ENCODE data around the gene CCR7. TPM values are rescaled to one million over a fixed set of nuclear protein-coding genes. Genes with fewer than 3 reads are reported as not detected.

Gene CCR7
- total RNA-seq, 1 donor from 2014 or later = not detected

GRCh38 chr17:40563220-40564052 is 1.8 kb downstream of the CCR7 start:
- no peak for DNase-seq (ENCODE audit: extremely low read depth, low read depth, low spot score)

DNA sequence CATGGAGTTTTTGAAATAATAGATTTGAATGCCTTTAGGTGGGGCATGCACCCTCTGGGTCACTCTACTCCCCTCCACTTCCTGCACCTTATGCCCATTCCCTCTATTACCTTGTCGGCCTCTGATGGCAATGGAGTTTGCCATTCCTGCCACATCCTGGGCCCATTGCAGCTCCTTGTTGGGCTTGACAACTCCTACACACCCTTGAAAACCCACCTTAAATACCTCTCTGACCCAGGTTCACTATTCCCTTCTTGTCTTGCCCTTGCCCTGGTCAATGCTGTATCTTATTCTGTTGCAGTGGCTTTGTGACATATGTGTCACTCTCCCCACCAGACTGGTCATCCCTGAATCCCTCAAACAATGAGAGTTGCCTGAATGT is 2.4 kb downstream of the CCR7 start:
- DNase-seq (ENCODE audit: extremely low read depth, low read depth, low spot score) = no peak

GRCh38 chr17:40561871-40562611 is 3.2 kb downstream of the CCR7 start:
- no peak for DNase-seq (ENCODE audit: extremely low read depth, low read depth, low spot score)

DNA sequence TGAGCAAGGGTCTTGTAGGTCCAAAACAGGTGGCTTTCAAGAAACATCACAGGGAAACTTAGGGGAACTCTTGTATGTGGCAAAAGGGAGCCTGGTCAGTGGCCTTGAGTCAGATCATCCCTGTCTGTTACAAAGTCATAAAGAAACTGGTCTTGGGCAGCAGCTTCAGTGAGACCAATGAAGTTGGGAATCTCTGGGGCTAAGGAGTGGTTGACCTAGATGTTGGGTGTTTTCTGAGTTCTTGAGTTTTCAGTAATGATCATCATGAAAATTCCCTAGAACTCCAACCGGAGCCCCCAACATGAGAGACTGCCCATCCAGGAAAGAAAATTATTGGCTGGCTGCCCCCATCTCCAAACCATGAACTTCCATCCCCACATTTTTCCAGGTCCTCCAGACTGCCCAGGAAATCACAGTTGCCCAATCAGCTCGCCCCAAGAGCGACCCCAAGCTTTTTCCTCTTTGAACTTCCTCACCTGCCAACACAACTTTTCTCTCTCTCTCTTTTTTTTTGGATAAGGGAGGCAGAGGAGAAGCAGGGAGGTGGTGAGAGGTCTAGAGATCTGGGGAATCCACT is 3.9 kb downstream of the CCR7 start:
- no peak for DNase-seq (ENCODE audit: extremely low read depth, low read depth, low spot score)

GRCh38 chr17:40560592-40561293 is 4.5 kb downstream of the CCR7 start:
- DNase-seq (ENCODE audit: extremely low read depth, low read depth, low spot score) = no peak

- peak; percentile 69 for DNase-seq (ENCODE audit: extremely low read depth, low read depth, low spot score)
Observed at GRCh38 chr17:40559954-40560591, 5.2 kb downstream of the CCR7 start.

GRCh38 chr17:40559564-40559916 is 5.7 kb downstream of the CCR7 start:
- DNase-seq (ENCODE audit: extremely low read depth, low read depth, low spot score) = no peak

DNA sequence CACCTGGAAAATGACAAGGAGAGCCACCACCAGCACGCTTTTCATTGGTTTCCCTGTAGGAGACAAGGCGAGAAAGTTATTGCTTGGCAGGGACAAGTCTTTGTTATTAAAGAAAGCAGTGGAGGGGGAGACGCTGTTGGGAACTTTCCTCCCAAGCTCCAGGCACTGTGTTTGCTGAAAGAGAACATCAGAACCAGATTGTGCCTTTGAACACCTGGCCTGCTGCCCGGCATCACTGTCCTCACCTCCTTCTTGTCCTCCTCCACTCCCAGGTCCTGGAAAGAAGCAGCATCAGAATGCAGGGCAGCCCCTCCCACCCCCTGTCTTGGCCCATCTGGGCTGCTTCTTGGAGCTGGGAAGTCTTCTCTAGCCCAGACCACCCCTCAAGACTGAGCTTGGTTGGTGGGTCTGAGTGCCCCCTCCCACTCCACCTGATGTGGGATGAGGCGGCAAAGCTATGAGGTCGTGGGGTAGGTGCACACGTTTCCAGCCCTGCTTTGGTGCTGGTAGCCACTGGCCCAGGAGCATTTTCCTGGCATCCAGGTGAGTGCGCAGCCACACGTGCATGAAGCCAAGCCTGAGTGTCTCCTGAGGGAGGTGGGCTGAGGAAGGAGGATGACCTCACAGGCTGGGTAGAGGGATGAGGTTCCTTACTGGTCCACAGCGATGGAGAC is 6.2 kb downstream of the CCR7 start:
- no peak for DNase-seq (ENCODE audit: extremely low read depth, low read depth, low spot score)

- no peak for DNase-seq (ENCODE audit: extremely low read depth, low read depth, low spot score)
Observed at GRCh38 chr17:40558300-40558889, 6.9 kb downstream of the CCR7 start.

- DNase-seq (ENCODE audit: extremely low read depth, low read depth, low spot score) = no peak
Observed at GRCh38 chr17:40557531-40558299, 7.6 kb downstream of the CCR7 start.

GRCh38 chr17:40556884-40557414 is 8.3 kb downstream of the CCR7 start:
- no peak for DNase-seq (ENCODE audit: extremely low read depth, low read depth, low spot score)

DNA sequence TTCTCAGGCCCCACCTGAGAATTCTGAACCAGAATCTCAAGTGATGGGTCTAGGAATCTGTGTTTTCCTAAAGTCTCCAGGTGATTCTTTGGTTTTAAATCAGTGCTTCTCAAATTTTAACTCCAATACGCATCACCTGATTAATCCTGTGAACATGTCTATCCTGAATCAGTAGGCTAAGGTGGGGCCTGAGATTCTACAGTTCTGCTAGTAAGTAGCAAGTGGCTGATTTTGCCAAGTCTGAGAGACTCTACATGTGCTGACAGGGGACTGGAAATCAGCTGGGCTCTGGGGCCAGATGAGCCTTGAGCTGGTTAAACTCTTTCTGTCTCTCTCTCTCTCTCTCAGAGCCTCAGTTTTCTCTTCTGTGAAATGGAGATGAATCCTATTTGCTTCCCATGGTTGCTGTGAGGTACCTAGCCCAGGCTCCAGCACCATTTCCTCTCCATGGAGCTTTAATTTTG is 9.0 kb downstream of the CCR7 start:
- no peak for DNase-seq (ENCODE audit: extremely low read depth, low read depth, low spot score)

- DNase-seq (ENCODE audit: extremely low read depth, low read depth, low spot score) = no peak
Observed at GRCh38 chr17:40555296-40556190, 9.7 kb downstream of the CCR7 start.

DNA sequence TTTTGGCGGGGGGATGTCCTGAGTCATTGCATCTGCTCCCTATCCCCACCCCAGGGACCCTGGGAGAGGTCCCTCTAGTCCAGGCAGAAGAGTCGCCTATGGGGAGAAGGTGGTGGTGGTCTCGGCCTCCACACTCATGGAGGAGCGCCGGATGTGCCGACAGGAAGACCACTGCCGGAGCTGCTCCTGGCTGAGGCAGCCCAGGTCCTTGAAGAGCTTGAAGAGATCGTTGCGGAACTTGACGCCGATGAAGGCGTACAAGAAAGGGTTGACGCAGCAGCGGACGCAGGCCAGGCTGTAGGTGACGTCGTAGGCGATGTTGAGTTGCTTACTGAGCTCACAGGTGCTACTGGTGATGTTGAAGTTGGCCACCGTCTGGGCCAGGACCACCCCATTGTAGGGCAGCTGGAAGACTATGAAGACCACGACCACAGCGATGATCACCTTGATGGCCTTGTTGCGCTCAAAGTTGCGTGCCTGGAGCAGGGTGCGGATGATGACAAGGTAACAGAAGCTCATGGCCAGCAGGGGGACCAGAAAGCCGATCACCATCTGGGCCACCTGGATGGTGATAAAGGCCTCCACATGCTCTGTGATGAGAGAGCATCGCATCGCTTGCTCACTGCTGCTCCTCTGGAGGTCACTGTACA is 10.5 kb downstream of the CCR7 start:
- no peak for DNase-seq (ENCODE audit: extremely low read depth, low read depth, low spot score)

GRCh38 chr17:40553694-40554534 is 11.4 kb downstream of the CCR7 start:
- DNase-seq (ENCODE audit: extremely low read depth, low read depth, low spot score) = no peak

All from glomerular endothelial cell (primary cell).